Measurements from ENCODE around the gene PLCB3.
"Not testable (repeated sequence)": the region's sequence is repeated elsewhere in the genome, so short reads cannot be mapped to it uniquely, and the experiment has no call there.

Gene PLCB3

DNA sequence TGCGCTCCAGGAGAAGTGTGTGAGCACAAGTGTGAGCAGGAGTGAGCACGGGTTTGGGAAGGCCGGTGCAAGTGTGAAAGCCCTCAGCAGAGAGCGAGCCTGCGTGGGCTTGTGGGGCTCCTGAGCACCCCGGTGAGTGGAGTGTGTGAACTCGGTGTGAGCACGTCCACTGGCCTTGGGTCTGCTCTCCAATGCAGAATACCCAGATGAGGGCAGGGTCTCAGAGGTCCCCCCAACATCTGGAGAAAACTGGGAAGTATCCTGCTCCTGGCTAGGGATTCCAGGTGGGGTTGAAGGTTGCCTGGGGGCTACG lies 55.2 kb downstream of the PLCB3 start:
- no peak for DNase-seq

DNA sequence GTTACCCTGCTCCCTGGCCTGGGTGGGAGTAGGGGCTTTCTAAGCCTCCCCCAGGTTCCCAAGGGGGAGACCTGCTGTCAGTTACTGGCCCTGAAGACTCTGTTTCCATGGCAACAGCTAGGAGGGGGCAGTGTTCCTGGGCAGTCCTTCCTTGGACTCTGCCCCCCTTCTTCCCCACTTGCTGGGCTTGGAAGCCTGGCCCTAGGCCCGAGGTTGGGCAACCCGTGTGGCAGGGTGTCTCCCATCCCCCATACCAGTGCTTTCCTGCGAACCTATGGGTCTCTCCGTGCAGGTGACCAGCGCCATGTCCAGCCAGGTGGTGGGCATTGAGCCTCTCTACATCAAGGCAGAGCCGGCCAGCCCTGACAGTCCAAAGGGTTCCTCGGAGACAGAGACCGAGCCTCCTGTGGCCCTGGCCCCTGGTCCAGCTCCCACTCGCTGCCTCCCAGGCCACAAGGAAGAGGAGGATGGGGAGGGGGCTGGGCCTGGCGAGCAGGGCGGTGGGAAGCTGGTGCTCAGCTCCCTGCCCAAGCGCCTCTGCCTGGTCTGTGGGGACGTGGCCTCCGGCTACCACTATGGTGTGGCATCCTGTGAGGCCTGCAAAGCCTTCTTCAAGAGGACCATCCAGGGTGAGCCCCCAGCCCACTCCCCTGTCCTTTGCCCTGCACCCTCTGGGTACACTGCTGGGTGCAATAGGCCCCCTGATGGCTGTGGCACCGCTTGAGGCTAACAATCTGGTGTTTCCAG lies 55.7 kb downstream of the PLCB3 start:
- DNase-seq = no peak

DNA sequence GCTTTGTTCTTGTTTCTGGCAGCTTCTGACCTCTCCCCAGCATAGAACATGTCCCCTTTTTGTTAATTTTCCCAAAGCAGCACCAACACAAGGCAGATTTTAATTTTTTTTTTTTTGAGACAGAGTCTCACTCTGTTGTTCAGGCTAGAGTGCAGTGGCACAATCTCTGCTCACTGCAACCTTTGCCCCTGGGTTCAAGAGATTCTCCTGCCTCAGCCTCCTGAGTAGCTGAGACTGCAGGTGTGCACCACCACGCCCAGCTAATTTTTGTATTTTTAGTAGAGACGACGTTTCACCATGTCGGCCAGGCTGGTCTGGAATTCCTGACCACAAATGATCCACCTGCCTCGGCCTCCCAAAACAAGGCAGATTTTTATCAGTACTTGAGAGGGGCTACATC lies 56.5 kb downstream of the PLCB3 start:
- DNase-seq = not testable (repeated sequence)

DNA sequence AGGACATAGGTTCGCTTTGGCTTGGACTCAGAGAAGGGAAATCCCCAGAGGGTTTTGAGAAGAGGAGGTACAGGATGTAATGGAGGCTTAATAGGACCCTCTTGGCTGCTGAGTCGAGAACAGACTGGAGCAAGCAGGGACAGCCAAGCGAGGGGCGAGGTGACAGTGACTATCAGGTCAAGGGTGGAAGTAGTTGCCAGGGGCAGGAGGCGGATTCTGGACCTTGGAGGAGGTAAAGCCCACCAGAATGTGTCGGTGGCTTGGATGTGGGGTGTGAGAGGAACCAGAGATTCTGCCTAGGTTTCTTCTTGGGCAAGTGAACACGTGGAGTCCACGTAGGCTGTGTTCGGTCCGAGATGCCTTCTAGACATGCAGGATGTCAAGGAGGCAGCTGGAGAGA lies 61.6 kb downstream of the PLCB3 start:
- no peak for DNase-seq

DNA sequence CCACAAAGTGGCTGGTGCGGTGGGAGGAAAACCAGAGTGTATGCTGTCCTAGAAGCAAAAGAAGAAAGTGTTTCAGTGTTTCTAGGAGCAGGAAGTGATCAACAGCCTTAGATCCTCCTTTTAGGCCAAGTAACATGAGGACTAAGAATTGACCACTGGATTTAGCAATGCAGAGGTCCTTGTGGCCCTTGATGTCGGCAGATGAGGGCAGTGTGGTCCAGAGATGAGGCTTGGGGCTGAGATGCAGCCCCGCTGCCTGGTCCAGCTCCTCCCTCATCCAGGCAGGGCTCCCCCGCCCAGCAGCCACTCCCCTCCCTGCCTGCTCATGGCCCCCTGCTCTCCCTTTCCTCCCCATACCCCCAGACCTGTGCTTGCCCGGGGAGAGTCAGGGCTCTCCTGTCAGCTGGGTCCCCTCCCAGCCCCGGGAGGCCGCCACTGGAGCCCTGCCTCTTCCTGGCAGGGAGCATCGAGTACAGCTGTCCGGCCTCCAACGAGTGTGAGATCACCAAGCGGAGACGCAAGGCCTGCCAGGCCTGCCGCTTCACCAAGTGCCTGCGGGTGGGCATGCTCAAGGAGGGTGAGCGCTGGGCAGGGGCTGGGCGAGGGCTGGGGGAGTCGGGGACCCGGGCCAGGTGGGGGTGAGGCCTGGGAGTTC lies 62.3 kb downstream of the PLCB3 start:
- no peak for DNase-seq

DNA sequence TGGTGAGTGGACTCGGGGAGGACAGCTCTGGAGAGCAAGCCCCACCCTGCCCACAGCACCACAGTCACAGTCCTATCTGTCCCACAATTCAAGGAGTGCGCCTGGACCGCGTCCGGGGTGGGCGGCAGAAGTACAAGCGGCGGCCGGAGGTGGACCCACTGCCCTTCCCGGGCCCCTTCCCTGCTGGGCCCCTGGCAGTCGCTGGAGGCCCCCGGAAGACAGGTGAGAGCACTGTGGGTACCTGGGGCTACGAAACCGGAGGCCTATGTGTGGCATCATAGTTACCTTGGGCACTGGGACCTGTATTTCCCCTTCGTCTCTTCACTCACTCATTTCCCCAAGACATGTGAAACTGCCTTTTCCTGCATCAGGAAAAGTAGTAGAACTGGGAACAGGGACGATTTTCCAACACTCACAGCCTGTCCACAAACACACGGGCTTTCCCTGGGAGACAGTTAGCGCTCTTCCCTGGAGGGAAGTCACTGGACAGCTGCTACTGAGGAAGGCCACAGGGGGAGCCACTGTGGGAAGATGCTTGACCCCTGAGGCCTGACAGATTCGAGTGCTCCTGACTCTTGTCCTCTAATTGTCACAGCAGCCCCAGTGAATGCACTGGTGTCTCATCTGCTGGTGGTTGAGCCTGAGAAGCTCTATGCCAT lies 62.9 kb downstream of the PLCB3 start:
- DNase-seq = no peak

DNA sequence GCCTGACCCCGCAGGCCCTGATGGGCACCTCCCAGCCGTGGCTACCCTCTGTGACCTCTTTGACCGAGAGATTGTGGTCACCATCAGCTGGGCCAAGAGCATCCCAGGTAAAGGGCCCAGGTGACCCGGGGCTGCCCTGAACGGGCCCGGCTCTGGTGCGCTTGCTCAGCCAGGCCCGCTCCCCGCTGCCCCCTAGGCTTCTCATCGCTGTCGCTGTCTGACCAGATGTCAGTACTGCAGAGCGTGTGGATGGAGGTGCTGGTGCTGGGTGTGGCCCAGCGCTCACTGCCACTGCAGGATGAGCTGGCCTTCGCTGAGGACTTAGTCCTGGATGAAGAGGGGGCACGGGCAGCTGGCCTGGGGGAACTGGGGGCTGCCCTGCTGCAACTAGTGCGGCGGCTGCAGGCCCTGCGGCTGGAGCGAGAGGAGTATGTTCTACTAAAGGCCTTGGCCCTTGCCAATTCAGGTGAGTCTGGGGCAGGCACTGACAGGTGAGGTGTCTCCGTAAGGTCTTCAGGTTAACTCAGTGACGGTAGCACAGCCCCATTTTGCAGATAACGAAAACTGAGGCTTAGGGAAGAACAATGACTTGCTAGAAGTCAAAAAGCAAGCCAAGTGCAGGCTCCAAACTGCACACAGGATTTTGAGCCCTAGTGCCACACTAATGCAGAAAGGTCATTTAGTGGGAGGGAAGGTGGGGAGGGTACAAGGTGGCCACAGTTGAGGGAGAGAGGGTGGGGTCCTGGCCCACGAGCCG lies 63.7 kb downstream of the PLCB3 start:
- no peak for DNase-seq

DNA sequence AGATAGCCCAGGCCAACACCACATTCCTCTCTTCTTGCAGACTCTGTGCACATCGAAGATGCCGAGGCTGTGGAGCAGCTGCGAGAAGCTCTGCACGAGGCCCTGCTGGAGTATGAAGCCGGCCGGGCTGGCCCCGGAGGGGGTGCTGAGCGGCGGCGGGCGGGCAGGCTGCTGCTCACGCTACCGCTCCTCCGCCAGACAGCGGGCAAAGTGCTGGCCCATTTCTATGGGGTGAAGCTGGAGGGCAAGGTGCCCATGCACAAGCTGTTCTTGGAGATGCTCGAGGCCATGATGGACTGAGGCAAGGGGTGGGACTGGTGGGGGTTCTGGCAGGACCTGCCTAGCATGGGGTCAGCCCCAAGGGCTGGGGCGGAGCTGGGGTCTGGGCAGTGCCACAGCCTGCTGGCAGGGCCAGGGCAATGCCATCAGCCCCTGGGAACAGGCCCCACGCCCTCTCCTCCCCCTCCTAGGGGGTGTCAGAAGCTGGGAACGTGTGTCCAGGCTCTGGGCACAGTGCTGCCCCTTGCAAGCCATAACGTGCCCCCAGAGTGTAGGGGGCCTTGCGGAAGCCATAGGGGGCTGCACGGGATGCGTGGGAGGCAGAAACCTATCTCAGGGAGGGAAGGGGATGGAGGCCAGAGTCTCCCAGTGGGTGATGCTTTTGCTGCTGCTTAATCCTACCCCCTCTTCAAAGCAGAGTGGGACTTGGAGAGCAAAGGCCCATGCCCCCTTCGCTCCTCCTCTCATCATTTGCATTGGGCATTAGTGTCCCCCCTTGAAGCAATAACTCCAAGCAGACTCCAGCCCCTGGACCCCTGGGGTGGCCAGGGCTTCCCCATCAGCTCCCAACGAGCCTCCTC lies 64.6 kb downstream of the PLCB3 start:
- DNase-seq = not testable (repeated sequence)

DNA sequence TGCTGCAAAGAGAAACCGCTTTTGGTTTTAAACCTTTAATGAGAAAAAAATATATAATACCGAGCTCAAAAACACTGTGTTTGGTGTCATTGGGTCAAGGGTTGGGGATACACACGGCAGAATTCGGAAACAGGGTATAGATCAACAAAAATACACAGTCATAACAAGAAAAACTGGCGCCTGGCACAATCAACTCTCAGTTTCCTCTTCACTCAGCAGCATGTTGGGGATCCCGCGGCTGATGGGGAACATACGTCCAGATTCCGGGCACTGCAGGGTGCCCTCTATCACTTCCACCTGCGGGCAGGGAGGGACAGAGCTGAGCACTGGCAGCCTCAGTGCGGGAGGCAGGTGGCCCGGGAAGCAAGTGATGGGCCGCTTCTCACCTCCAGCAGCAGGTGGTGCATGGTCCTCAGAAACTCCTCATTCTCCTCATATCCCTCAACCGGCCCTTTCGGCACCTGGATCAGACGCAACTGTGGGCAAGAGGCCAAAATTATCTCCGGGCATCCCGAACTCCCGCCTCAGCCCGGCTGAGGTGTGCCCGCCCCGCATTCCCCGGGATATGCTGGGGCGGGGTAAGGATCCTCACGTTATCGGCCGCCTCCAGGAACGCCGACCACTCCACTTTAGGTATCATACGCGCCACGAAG lies 65.5 kb downstream of the PLCB3 start:
- DNase-seq = no peak

DNA sequence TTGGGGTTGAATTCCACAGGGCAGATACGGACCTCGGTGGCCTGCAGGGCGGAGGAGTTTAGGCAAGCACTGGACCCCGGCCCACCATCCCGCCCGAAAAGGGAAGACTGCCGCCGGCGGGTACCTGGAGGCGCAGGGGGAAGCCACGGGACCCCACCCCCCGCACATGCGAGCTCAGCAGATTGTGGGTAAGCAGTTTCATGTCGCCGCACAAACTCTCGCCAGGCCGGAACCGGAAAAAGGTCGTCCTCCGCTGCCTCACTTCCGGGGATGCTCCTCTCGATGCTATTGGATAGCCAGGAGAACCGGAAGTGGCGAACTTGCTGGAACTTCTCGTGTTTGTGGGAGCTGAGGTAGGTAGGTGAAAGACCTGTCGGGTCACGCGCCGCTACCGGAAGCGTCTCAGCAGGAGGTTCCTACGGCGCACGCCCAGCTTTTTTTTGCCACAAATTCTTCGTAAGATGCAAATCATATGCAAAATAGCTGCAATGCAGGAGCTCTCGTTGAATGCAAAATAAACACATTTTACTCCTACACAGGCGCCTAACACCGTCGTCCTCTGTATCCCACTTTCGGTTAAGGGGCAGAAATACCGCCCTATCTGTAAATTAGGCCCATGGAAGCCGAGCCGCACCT lies 66.1 kb downstream of the PLCB3 start, which contains the start of gene TRMT112:
TRMT112 (minus strand) TSS at position 235 of the 636 bp plus-strand sequence; CDS start at position 202, 33 bp downstream.
- peak; percentile 96 to 97 for DNase-seq

DNA sequence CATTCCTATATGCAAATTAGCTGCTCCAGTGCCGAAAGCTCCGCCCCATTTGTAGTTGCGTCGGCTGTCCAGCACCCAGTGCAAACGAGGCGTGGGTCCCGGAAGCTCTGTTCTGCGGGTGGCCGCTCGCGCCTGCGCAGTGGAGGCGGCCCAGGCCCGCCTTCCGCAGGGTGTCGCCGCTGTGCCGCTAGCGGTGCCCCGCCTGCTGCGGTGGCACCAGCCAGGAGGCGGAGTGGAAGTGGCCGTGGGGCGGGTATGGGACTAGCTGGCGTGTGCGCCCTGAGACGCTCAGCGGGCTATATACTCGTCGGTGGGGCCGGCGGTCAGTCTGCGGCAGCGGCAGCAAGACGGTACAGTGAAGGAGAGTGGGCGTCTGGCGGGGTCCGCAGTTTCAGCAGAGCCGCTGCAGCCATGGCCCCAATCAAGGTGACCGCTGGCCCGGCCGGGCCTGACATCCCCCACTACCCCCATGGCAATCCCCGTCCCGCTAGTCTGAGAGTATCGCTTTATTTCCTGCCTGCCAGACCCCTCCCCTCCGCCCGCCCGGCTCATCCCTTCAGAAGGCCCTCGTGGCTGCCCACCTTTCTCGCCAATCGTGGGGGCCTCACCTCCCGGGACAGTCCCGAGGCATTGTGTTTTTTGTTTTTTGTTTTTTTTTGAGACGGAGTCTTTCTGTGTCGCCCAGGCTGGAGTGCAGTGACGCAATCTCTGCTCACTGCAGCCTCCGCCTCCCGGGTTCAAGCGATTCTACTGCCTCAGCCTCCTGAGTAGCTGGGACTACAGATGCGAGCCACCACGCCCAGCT lies 66.8 kb downstream of the PLCB3 start, which contains the start of gene PRDX5:
PRDX5 (plus strand) TSS at position 161 of the 805 bp plus-strand sequence; CDS start at position 256, 95 bp downstream.
- peak; percentile 90 to 95 for DNase-seq
